Measurements from ENCODE around the gene NPAS3.

The NPAS3 gene

GRCh38 chr14:33467971-33468370, 529.3 kb downstream of the NPAS3 start:
- Histone ChIP-seq H3K4me3 (ENCODE audit: low read depth, low read length) (no peak overlapping the region), H2BK120ac (ENCODE audit: insufficient read depth, low read length, poor library complexity) (no peak overlapping the region), H3K4me2 (ENCODE audit: low read length) (no peak overlapping the region), H2AK5ac (ENCODE audit: low read length) (no peak overlapping the region), H3K27me3 (ENCODE audit: insufficient read depth, low read length) (no peaks in the 10 kb centered on the region), H3K4me1 (ENCODE audit: control insufficient read depth in 1 of 2, insufficient read depth in 2 of 2, low read length in 2 of 2) (no peaks in the 10 kb centered on the region), H4K91ac (ENCODE audit: low read depth, low read length) (no peak overlapping the region), H3K79me2 (ENCODE audit: control insufficient read depth, insufficient read depth, low read length, poor library complexity) (no peaks in the 10 kb centered on the region), H3K4ac (ENCODE audit: low read depth, low read length) (no peak overlapping the region), H4K8ac (ENCODE audit: low read depth, low read length) (no peak overlapping the region), H3K23ac (ENCODE audit: low read length) (no peak overlapping the region), H2BK12ac (ENCODE audit: low read length) (no peak overlapping the region), H4K12ac (ENCODE audit: low read depth, low read length) (no peak overlapping the region), H3K36me3 (ENCODE audit: control insufficient read depth in 1 of 2, insufficient read depth in 2 of 2, low read length in 2 of 2) (no peaks in the 10 kb centered on the region), H2AFZ (ENCODE audit: insufficient read depth, low read length, poor library complexity) (no peak overlapping the region), H3K14ac (ENCODE audit: low read length) (no peak overlapping the region), H3K18ac (ENCODE audit: low read length) (no peak overlapping the region), H2BK5ac (ENCODE audit: low read depth, low read length, poor library complexity) (no peak overlapping the region), H3K9me3 (ENCODE audit: insufficient read depth, low read depth, low read length) (no peaks in the 10 kb centered on the region), H3K9ac (ENCODE audit: low read length) (no peak overlapping the region), H3K27ac (ENCODE audit: low read depth, low read length) (no peak overlapping the region), H3K79me1 (ENCODE audit: low read length) (no peaks in the 10 kb centered on the region)
- no CpG with 5 or more reads among the region's 4 CpGs for WGBS (ENCODE audit: extremely low coverage, insufficient coverage, insufficient read length)
- DNase-seq, result no peak

DNA sequence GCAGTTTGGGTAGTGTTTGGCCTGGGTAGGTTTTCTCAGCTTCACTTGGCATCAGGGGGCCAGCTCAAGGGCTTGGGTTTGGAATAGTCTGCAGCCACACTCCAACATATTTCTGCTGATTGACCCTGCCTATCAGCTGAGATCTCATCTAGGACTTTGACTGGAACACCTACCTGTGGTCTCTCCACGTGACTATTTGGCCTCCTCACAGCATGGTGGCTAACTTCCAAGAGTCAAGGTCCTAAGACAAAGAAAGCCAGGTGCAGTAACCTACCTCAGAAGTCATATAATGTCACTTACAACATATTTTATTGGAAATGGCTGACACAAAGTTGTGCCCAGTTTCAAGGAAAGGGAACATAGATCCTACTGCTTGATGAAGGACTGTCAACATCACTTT, 531.2 kb downstream of the NPAS3 start:
- H3K4me3 ChIP-seq (ENCODE audit: low read depth, low read length), result no peak overlapping the region
- H3K18ac ChIP-seq (ENCODE audit: low read length), result no peak overlapping the region
- H2BK12ac ChIP-seq (ENCODE audit: low read length), result no peak overlapping the region
- H4K8ac ChIP-seq (ENCODE audit: low read depth, low read length), result no peak overlapping the region
- no CpG with 5 or more reads among the region's 1 CpG for WGBS (ENCODE audit: extremely low coverage, insufficient coverage, insufficient read length)
- no peaks in the 10 kb centered on the region for H3K27me3 ChIP-seq (ENCODE audit: insufficient read depth, low read length)
- no peak overlapping the region for H3K27ac ChIP-seq (ENCODE audit: low read depth, low read length)
- no peak overlapping the region for H2BK120ac ChIP-seq (ENCODE audit: insufficient read depth, low read length, poor library complexity)
- no peaks in the 10 kb centered on the region for H3K79me1 ChIP-seq (ENCODE audit: low read length)
- no peak overlapping the region for H2BK5ac ChIP-seq (ENCODE audit: low read depth, low read length, poor library complexity)
- H2AFZ ChIP-seq (ENCODE audit: insufficient read depth, low read length, poor library complexity), result no peak overlapping the region
- no peaks in the 10 kb centered on the region for H3K36me3 ChIP-seq (ENCODE audit: control insufficient read depth in 1 of 2, insufficient read depth in 2 of 2, low read length in 2 of 2)
- H3K9me3 ChIP-seq (ENCODE audit: insufficient read depth, low read depth, low read length), result no peaks in the 10 kb centered on the region
- no peak overlapping the region for H4K91ac ChIP-seq (ENCODE audit: low read depth, low read length)
- H3K9ac ChIP-seq (ENCODE audit: low read length), result no peak overlapping the region
- no peak overlapping the region for H2AK5ac ChIP-seq (ENCODE audit: low read length)
- no peak overlapping the region for H3K4ac ChIP-seq (ENCODE audit: low read depth, low read length)
- no peaks in the 10 kb centered on the region for H3K79me2 ChIP-seq (ENCODE audit: control insufficient read depth, insufficient read depth, low read length, poor library complexity)
- H3K14ac ChIP-seq (ENCODE audit: low read length), result no peak overlapping the region
- no peak for DNase-seq
- H4K12ac ChIP-seq (ENCODE audit: low read depth, low read length), result no peak overlapping the region
- no peaks in the 10 kb centered on the region for H3K4me1 ChIP-seq (ENCODE audit: control insufficient read depth in 1 of 2, insufficient read depth in 2 of 2, low read length in 2 of 2)
- H3K23ac ChIP-seq (ENCODE audit: low read length), result no peak overlapping the region
- H3K4me2 ChIP-seq (ENCODE audit: low read length), result no peak overlapping the region

DNA sequence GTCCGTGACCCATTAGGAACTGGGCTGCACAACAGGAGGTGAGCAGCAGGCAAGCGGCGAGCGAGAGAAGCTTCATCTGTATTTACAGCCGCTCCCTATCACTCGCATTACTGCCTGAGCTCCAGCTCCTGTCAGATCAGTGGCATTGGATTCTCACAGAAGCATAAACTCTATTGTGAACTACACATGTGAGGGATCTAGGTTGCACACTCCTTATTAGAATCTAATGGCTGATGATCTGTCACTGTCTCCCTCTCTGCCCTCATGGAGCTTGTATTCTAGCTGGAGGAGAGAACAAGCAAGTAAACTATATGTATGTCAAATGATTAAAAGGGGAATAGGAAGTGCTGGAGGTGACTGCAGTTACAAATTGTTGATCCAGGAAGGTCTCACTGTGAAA, 533.1 kb downstream of the NPAS3 start:
- Histone ChIP-seq H3K23ac (ENCODE audit: low read length) (no peak overlapping the region), H3K4ac (ENCODE audit: low read depth, low read length) (no peak overlapping the region), H3K4me3 (ENCODE audit: low read depth, low read length) (no peak overlapping the region), H4K91ac (ENCODE audit: low read depth, low read length) (no peak overlapping the region), H2AFZ (ENCODE audit: insufficient read depth, low read length, poor library complexity) (no peak overlapping the region), H2BK120ac (ENCODE audit: insufficient read depth, low read length, poor library complexity) (no peak overlapping the region), H3K4me1 (ENCODE audit: control insufficient read depth in 1 of 2, insufficient read depth in 2 of 2, low read length in 2 of 2) (no peaks in the 10 kb centered on the region), H2BK12ac (ENCODE audit: low read length) (no peak overlapping the region), H4K12ac (ENCODE audit: low read depth, low read length) (no peak overlapping the region), H4K8ac (ENCODE audit: low read depth, low read length) (no peak overlapping the region), H3K18ac (ENCODE audit: low read length) (no peak overlapping the region), H3K14ac (ENCODE audit: low read length) (no peak overlapping the region), H3K27me3 (ENCODE audit: insufficient read depth, low read length) (no peaks in the 10 kb centered on the region), H3K79me1 (ENCODE audit: low read length) (no peaks in the 10 kb centered on the region), H3K36me3 (ENCODE audit: control insufficient read depth in 1 of 2, insufficient read depth in 2 of 2, low read length in 2 of 2) (no peaks in the 10 kb centered on the region), H3K79me2 (ENCODE audit: control insufficient read depth, insufficient read depth, low read length, poor library complexity) (no peaks in the 10 kb centered on the region), H3K4me2 (ENCODE audit: low read length) (no peak overlapping the region), H3K9ac (ENCODE audit: low read length) (no peak overlapping the region), H3K27ac (ENCODE audit: low read depth, low read length) (no peak overlapping the region), H2BK5ac (ENCODE audit: low read depth, low read length, poor library complexity) (no peak overlapping the region), H3K9me3 (ENCODE audit: insufficient read depth, low read depth, low read length) (no peaks in the 10 kb centered on the region), H2AK5ac (ENCODE audit: low read length) (no peak overlapping the region)
- WGBS (ENCODE audit: extremely low coverage, insufficient coverage, insufficient read length), result no CpG with 5 or more reads among the region's 6 CpGs
- no peak for DNase-seq

GRCh38 chr14:33475623-33476022, 536.9 kb downstream of the NPAS3 start:
- no peak overlapping the region for H3K27ac ChIP-seq (ENCODE audit: low read depth, low read length)

More at GRCh38 chr14:33475623-33476022, 536.9 kb downstream of the NPAS3 start:
- Histone ChIP-seq H4K8ac (ENCODE audit: low read depth, low read length) (no peak overlapping the region), H3K36me3 (ENCODE audit: control insufficient read depth in 1 of 2, insufficient read depth in 2 of 2, low read length in 2 of 2) (no peaks in the 10 kb centered on the region), H2AK5ac (ENCODE audit: low read length) (no peak overlapping the region), H4K12ac (ENCODE audit: low read depth, low read length) (no peak overlapping the region), H3K27me3 (ENCODE audit: insufficient read depth, low read length) (no peaks in the 10 kb centered on the region), H2BK12ac (ENCODE audit: low read length) (no peak overlapping the region), H3K23ac (ENCODE audit: low read length) (no peak overlapping the region), H2BK120ac (ENCODE audit: insufficient read depth, low read length, poor library complexity) (no peak overlapping the region), H4K91ac (ENCODE audit: low read depth, low read length) (no peak overlapping the region), H3K4me1 (ENCODE audit: control insufficient read depth in 1 of 2, insufficient read depth in 2 of 2, low read length in 2 of 2) (no peaks in the 10 kb centered on the region), H2AFZ (ENCODE audit: insufficient read depth, low read length, poor library complexity) (no peak overlapping the region), H3K4me3 (ENCODE audit: low read depth, low read length) (no peak overlapping the region), H3K14ac (ENCODE audit: low read length) (no peak overlapping the region), H2BK5ac (ENCODE audit: low read depth, low read length, poor library complexity) (no peak overlapping the region), H3K79me2 (ENCODE audit: control insufficient read depth, insufficient read depth, low read length, poor library complexity) (no peaks in the 10 kb centered on the region), H3K9me3 (ENCODE audit: insufficient read depth, low read depth, low read length) (no peaks in the 10 kb centered on the region), H3K79me1 (ENCODE audit: low read length) (no peaks in the 10 kb centered on the region), H3K9ac (ENCODE audit: low read length) (no peak overlapping the region), H3K4ac (ENCODE audit: low read depth, low read length) (no peak overlapping the region), H3K4me2 (ENCODE audit: low read length) (no peak overlapping the region), H3K18ac (ENCODE audit: low read length) (no peak overlapping the region)
- peak; percentile 53 to 78 for DNase-seq
- no CpG with 5 or more reads among the region's 4 CpGs for WGBS (ENCODE audit: extremely low coverage, insufficient coverage, insufficient read length)

All from trophoblast cell (in vitro differentiated cells and primary cell).